Activated naive CD8-positive, alpha-beta T cell treated with anti-CD3 and anti-CD28 coated beads for 36 hours (primary cell): ENCODE measurements around the gene NSUN2. TPM values are rescaled to one million over a fixed set of nuclear protein-coding genes. Genes with fewer than 3 reads are reported as not detected.

ENCODE experiments used
- DNase-seq: peaks from one replicate; pipeline ENCODE4 v3.0.0; 2021
- H3K27ac Mint-ChIP-seq: one replicate; pipeline ENCODE4 v1.8.0; 2022; ENCODE audit warnings: mild to moderate bottlenecking, moderate library complexity, mixed read lengths
- H3K27me3 Mint-ChIP-seq: one replicate; pipeline ENCODE4 v1.8.0; 2022; ENCODE audit warnings: mild to moderate bottlenecking, mixed read lengths
- H3K36me3 Mint-ChIP-seq: one replicate; pipeline ENCODE4 v1.8.0; 2021; ENCODE audit warnings: mild to moderate bottlenecking, mixed read lengths
- H3K4me1 Mint-ChIP-seq: one replicate; pipeline ENCODE4 v1.8.0; 2021; ENCODE audit warnings: mixed read lengths
- H3K4me3 Mint-ChIP-seq: one replicate; pipeline ENCODE4 v1.8.0; 2022; ENCODE audit warnings: mild to moderate bottlenecking, moderate library complexity, mixed read lengths
- H3K9me3 Mint-ChIP-seq: one replicate; pipeline ENCODE4 v1.8.0; 2022; ENCODE audit warnings: mixed read lengths
- total RNA-seq, 2 experiments: library from RNA; stranded (reverse); gene quantifications; one replicate each; pipeline ENCODE4 v1.2.3, GENCODE V29; 2021

The NSUN2 gene
- total RNA-seq, 2 experiments from 2014 or later: 148 to 159 TPM

GRCh38 chr5:6586647-6587042 is 46.2 kb downstream of the NSUN2 start:
- H3K9me3 Mint-ChIP-seq: no peaks in the 10 kb centered on the region
- H3K27me3 Mint-ChIP-seq: peaks cover 36% of the 10 kb centered on the region
- H3K27ac Mint-ChIP-seq: no peak overlapping the region
- H3K36me3 Mint-ChIP-seq: no peaks in the 10 kb centered on the region
- no peaks in the 10 kb centered on the region for H3K4me1 Mint-ChIP-seq
- no peak for DNase-seq
- no peak overlapping the region for H3K4me3 Mint-ChIP-seq

DNA sequence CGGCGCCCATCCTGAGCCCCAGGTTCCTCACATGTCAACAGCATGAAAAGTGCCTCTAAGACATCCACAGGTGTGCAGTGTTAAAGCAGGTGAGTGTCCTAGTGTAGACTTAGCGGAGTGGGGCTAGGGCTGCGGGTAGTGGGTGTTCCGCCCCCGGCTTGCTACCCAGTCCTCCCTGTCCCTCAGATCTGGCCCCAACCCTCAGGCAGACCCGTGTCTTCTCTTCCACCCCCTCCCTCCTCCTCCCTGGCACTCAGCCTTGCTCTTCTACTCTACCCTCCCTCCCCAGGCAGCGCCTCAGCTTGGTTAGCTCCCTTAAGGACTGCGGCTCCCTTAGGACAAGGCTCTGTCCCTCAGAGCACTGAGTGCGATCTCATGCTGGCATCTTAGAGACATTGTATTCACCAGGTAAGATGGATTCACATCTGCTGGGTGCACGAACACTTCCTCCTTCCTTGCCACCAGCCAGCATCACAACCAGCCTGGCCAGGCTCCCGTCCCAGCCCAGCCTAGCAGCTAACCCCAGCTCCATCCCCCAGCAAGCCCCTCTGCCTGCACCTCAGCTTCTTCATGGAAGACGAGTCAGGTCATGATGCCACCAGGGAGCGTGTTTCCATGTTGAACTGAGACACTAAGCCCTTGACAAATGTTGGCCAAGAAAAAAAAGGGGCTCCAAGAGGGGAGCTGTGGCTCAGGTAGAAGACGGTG is 46.8 kb downstream of the NSUN2 start:
- H3K27ac Mint-ChIP-seq: no peak overlapping the region
- no peaks in the 10 kb centered on the region for H3K9me3 Mint-ChIP-seq
- no peaks in the 10 kb centered on the region for H3K36me3 Mint-ChIP-seq
- no peaks in the 10 kb centered on the region for H3K4me1 Mint-ChIP-seq
- H3K4me3 Mint-ChIP-seq: no peak overlapping the region
- peaks cover 41% of the 10 kb centered on the region for H3K27me3 Mint-ChIP-seq
- DNase-seq: no peak

DNA sequence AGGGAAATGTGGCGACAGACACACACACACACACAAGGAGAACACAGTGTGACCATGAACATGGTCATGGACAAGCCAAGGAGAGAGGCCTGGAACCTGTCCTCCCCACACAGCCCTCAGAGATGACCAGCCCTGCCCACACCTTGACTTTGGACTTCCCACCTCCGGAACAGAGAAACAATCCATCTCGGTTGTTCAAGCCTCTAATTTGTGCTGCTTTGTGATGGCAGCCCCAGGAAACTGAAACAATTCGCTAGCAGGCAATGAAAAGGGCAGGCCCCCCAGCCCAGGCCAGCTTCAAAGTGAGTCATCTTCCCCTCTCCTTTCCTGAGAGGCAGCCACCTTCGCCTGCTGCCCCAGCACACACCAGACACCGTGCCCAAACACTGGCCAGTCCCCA is 47.7 kb downstream of the NSUN2 start:
- no peaks in the 10 kb centered on the region for H3K9me3 Mint-ChIP-seq
- H3K4me3 Mint-ChIP-seq: no peak overlapping the region
- no peak for DNase-seq
- H3K27ac Mint-ChIP-seq: no peak overlapping the region
- H3K4me1 Mint-ChIP-seq: no peaks in the 10 kb centered on the region
- no peaks in the 10 kb centered on the region for H3K36me3 Mint-ChIP-seq
- H3K27me3 Mint-ChIP-seq: peaks cover 49% of the 10 kb centered on the region

GRCh38 chr5:6584727-6585126 is 48.1 kb downstream of the NSUN2 start:
- peaks cover 53% of the 10 kb centered on the region for H3K27me3 Mint-ChIP-seq
- H3K27ac Mint-ChIP-seq: no peak overlapping the region
- H3K4me1 Mint-ChIP-seq: no peaks in the 10 kb centered on the region
- no peaks in the 10 kb centered on the region for H3K9me3 Mint-ChIP-seq
- no peak for DNase-seq
- no peak overlapping the region for H3K4me3 Mint-ChIP-seq
- H3K36me3 Mint-ChIP-seq: no peaks in the 10 kb centered on the region

DNA sequence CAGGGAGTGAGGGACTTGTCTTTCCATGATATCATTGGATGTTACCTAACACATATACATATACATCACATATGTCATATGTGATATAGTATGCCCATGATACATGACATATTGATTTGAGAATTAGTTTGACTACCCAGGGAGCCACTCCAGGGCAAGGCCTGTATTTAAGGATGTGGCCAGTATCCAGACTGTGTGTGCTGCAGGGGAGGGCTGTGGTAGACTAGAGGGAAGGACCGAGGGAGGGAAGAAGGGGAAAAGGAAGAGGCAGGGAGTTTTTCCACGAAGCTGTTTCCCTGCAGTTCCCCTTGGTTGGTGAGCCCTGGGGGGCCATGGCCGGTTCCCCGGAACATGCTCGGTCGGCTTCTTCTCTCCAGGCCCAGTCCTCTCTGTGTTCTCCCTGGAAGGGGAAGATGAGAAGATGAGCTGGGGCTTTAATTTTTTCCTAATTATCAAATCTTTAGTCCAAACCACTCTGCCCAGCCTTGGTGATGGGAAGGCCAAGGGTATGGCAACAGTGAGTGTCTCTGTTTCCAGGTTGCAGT is 48.7 kb downstream of the NSUN2 start:
- H3K36me3 Mint-ChIP-seq: no peaks in the 10 kb centered on the region
- H3K9me3 Mint-ChIP-seq: no peaks in the 10 kb centered on the region
- no peaks in the 10 kb centered on the region for H3K4me1 Mint-ChIP-seq
- peak overlapping the region; percentile 55 for H3K4me3 Mint-ChIP-seq
- H3K27me3 Mint-ChIP-seq: peaks cover 53% of the 10 kb centered on the region
- H3K27ac Mint-ChIP-seq: no peak overlapping the region
- no peak for DNase-seq

GRCh38 chr5:6583049-6583880 is 49.6 kb downstream of the NSUN2 start:
- no peaks in the 10 kb centered on the region for H3K36me3 Mint-ChIP-seq
- peak; percentile 53 for DNase-seq
- no peaks in the 10 kb centered on the region for H3K9me3 Mint-ChIP-seq
- H3K4me3 Mint-ChIP-seq: no peak overlapping the region
- no peak overlapping the region for H3K27ac Mint-ChIP-seq
- no peaks in the 10 kb centered on the region for H3K4me1 Mint-ChIP-seq
- peaks cover 56% of the 10 kb centered on the region for H3K27me3 Mint-ChIP-seq

DNA sequence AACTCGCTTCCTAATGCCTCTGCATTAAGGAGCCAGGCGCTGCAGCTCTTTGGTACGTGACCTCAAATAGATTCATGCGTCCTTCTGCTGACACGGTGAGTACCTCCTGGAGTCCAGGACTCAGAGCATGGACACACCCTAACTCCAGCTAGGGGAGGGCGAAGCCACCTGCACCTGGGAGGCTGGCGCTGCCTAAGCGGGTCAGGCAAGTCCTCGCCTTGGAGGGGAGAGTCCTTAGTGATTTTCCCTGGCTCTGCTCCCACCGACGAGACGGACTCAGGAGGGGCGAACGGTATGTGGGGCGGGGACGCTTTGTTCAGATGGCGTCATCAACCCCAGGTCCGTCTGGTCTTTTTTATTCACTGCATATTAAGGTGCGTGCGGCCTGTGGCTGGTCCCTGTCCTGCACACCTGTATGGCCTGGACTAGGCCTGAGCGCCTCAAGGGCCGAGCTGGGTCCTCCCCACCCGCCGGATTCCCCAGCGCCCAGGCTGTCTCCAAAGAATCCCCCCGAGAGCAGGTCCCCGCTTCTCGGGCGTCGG is 50.3 kb downstream of the NSUN2 start:
- Mint-ChIP-seq H3K27me3 (peaks cover 63% of the 10 kb centered on the region), H3K9me3 (no peaks in the 10 kb centered on the region), H3K4me3 (peak overlapping the region; percentile 29), H3K36me3 (no peaks in the 10 kb centered on the region), H3K27ac (no peak overlapping the region), H3K4me1 (no peaks in the 10 kb centered on the region)
- no peak for DNase-seq

DNA sequence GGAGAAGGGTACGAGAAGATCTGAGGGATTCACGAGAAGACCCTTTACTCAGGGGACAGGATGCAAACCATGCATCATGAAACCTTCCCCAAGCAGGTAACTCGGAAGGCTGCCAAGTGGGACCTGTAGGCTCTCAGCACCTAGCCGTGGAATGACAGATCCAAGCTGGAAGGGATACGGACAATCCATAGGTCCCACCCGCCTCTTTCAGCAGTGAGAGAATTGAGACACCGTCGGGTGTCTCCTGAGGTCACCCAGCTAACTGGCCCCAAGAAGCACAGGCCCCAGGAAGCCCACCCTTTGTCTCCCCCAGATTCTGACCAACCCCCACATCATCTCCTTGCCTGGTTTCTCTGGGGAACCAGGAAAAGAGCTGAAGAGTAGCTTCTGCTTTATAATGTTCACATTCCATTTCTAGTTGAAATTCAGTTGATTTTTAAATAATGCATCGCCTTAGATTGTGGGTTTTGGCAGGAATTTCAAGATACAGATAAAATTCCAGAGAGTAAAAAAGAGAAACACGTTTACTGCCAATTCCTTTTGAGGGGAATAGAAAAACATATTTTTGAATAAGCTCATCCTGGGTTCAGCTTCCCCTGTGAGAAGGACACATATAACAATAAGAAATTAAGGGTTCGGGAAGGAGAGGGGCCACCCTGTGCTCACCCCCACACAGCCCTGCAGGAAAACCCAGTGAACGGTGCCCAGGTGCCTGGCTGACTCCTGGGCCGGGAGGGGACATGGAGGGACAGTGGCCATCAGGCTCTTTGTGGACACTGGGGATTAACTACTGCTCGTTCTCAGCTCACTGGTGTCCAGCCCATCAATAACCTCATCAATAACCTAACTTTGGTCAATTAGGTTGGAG is 51.1 kb downstream of the NSUN2 start:
- Mint-ChIP-seq H3K4me1 (no peaks in the 10 kb centered on the region), H3K36me3 (no peaks in the 10 kb centered on the region), H3K27ac (no peak overlapping the region), H3K27me3 (peaks cover 68% of the 10 kb centered on the region), H3K4me3 (no peak overlapping the region), H3K9me3 (no peaks in the 10 kb centered on the region)
- no peak for DNase-seq

- no peaks in the 10 kb centered on the region for H3K4me1 Mint-ChIP-seq
- peaks cover 68% of the 10 kb centered on the region for H3K27me3 Mint-ChIP-seq
- DNase-seq: no peak
- no peaks in the 10 kb centered on the region for H3K36me3 Mint-ChIP-seq
- H3K27ac Mint-ChIP-seq: no peak overlapping the region
- H3K4me3 Mint-ChIP-seq: no peak overlapping the region
- H3K9me3 Mint-ChIP-seq: no peaks in the 10 kb centered on the region
Observed at GRCh38 chr5:6581090-6581489, 51.8 kb downstream of the NSUN2 start.

DNA sequence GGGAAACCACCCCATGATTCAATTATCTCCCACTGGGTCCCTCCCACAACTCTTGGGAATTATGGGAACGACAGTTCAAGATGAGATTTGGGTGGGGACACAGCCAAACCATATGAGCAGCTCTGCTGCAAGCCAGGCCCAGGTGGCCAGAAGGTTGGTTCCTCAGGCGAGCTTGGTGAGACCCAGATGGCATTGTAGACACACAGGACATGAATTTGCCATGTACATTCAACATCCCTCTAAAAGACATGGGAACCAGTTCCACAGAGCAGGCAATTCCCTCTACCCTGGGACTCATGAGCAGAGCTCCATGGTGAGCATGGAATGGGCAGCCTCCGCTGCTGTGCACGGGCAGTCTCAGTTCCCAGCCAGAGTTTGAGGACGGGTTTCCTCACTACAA is 53.3 kb downstream of the NSUN2 start:
- Mint-ChIP-seq H3K9me3 (no peaks in the 10 kb centered on the region), H3K27me3 (peaks cover 57% of the 10 kb centered on the region), H3K27ac (no peak overlapping the region), H3K4me1 (no peaks in the 10 kb centered on the region), H3K36me3 (no peaks in the 10 kb centered on the region), H3K4me3 (no peak overlapping the region)
- no peak for DNase-seq

DNA sequence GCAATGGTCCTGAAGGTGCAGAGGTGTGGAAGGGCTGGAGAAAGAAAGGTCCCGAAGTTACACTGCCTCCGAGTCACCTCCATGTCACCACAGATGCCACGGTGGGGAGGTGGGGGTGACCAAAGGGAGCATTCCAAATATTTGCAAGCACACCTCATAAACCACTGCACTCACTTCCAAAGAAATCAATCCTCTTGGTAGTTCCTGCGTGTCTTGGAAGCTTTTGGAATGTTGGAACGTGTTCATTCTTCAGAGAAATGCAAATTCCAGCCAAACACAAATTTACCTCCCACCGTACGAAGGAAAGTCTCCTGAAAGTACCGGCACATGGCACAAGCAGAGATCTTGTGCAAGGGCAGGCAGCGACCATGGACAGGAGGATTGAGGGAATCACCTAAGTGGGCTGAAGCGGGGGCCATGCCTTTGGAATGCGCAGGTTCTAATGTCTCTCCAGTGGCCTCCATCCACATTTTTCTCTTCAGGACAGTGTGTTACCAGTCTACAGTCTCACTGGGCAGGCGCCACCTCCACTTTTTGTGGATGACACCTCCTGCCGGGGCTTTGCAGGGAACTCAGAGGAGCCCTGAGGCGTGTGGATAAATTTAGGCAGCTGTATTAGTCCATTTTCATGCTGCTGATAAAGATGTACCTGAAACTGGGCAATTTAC is 54.0 kb downstream of the NSUN2 start:
- no peak for DNase-seq
- Mint-ChIP-seq H3K27ac (no peak overlapping the region), H3K9me3 (no peaks in the 10 kb centered on the region), H3K36me3 (no peaks in the 10 kb centered on the region), H3K27me3 (peaks cover 53% of the 10 kb centered on the region), H3K4me1 (no peaks in the 10 kb centered on the region), H3K4me3 (no peak overlapping the region)

DNA sequence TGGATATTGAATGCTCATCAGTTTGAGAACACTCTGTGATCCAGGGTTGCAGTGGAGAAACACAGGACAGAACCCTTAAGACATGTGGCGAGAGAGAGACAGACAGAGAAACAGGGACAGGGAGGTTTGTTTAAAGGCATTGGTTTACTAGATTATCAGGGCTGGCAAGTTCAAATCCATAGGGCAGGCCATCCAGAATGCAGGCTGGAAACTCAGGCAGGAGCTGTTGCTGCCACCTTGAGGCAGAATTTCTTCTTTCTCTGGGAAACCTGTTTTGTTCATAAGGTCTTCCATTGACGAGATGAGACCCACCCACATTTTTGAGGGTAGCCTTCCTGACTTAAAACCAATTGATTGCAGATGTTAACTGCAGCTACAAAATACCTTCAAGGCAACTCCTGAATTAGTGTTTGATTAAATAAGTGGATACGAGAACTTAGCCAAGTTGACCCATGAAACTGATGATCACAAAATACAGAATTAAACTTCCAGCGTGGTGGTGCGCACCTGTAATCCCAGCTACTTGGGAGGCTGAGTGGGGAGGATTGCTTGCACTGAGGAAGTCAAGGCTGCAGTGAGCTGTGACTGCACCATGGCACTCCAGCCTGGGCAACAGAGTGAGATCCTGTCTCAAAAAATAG is 55.9 kb downstream of the NSUN2 start:
- no peak for DNase-seq
- H3K27ac Mint-ChIP-seq: no peak overlapping the region

DNA sequence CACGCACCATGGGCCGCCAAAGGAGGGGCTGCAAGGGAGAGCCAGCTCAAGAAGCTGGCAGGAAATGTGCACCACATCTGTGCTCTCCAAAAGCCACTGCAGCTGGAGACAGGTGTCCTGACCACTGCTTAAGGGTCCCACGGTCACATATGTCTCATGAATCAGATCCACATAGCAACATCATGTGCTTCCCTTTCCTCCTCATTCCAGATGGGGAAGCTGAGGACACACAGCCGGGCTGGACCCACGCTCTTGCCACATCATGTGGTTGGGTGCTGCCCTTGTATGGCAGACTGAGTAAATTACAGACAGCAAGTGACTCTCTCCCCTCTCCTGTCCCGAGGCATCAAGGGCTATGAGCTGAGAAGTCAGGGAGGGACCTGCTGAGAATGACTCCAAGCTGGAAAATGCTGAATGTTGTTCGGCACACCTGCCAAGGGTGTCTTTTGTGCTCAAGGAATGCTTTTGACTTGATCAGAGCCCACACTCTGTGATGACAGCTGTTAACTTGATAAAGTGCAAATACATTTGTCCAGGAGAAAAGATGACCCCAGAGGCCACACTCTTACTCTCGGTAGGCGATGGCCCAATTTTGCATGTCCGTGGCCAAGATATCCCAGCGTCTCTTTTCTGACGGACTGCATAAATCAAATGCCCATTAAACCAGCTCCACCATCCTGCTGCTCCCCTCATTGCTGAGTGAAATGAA is 58.2 kb downstream of the NSUN2 start:
- no peaks in the 10 kb centered on the region for H3K36me3 Mint-ChIP-seq
- no peak overlapping the region for H3K27ac Mint-ChIP-seq
- peaks cover 29% of the 10 kb centered on the region for H3K27me3 Mint-ChIP-seq
- H3K4me1 Mint-ChIP-seq: no peaks in the 10 kb centered on the region
- H3K4me3 Mint-ChIP-seq: no peak overlapping the region
- no peaks in the 10 kb centered on the region for H3K9me3 Mint-ChIP-seq
- DNase-seq: no peak

More for the DNA sequence above, 55.9 kb downstream of the NSUN2 start:
- Mint-ChIP-seq H3K4me3 (no peak overlapping the region), H3K27me3 (peaks cover 42% of the 10 kb centered on the region), H3K4me1 (no peaks in the 10 kb centered on the region), H3K36me3 (no peaks in the 10 kb centered on the region), H3K9me3 (no peaks in the 10 kb centered on the region)
